SU-DHL-6 (cell line): ENCODE results near the gene MAST4.

ENCODE experiments used
- CTCF ChIP-seq: fragments of 200-600 bp; sonication (generic); IDR thresholded peaks from one replicate; pipeline ENCODE4 v1.5.1; 2017; ENCODE audit warnings: antibody characterized with exemption, mild to moderate bottlenecking, low read length, moderate library complexity; ENCODE audit not compliant: insufficient read depth, poor library complexity, severe bottlenecking
- EZH2phosphoT487 ChIP-seq: fragments of 200-600 bp; sonication (generic), shearing (Covaris generic); conservative IDR thresholded peaks from 2 replicates; pipeline ENCODE4 v1.6.1; 2018; ENCODE audit warnings: mild to moderate bottlenecking, antibody characterized with exemption, low read length, moderate library complexity, mixed read lengths

GRCh38 chr5:66796305-66797292, 200.4 kb downstream of the MAST4 start:
- TF ChIP-seq CTCF (no peak), EZH2phosphoT487 (no peak)
